NB4 (cell line): ENCODE data around the gene TCEA3.

ENCODE experiments used
- MAX ChIP-seq: IDR thresholded peaks from 2 replicates; pipeline ENCODE4 v1.6.1; 2011; ENCODE audit warnings: low read depth, low read length
- TF ChIP-seq, protein P1 (sequence below): IDR thresholded peaks from one replicate; pipeline ENCODE4 v1.5.1; 2012; ENCODE audit warnings: low read depth, low read length

- TF ChIP-seq, protein P1, sequence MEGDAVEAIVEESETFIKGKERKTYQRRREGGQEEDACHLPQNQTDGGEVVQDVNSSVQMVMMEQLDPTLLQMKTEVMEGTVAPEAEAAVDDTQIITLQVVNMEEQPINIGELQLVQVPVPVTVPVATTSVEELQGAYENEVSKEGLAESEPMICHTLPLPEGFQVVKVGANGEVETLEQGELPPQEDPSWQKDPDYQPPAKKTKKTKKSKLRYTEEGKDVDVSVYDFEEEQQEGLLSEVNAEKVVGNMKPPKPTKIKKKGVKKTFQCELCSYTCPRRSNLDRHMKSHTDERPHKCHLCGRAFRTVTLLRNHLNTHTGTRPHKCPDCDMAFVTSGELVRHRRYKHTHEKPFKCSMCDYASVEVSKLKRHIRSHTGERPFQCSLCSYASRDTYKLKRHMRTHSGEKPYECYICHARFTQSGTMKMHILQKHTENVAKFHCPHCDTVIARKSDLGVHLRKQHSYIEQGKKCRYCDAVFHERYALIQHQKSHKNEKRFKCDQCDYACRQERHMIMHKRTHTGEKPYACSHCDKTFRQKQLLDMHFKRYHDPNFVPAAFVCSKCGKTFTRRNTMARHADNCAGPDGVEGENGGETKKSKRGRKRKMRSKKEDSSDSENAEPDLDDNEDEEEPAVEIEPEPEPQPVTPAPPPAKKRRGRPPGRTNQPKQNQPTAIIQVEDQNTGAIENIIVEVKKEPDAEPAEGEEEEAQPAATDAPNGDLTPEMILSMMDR, result no peak
- TF ChIP-seq MAX, result no peak
Measured at GRCh38 chr1:23419180-23419579, 5.4 kb downstream of the TCEA3 start.
